GM21528 (cell line): ENCODE results near the gene LCP1.

Source experiments
- ATAC-seq: cut with Tn5 transposase; IDR thresholded peaks from one replicate; pipeline ENCODE4 v1.9.1; 2021; ENCODE audit warnings: mild to moderate bottlenecking, moderate library complexity; ENCODE audit not compliant: unreplicated experiment, low FRiP score

LCP1 gene

GRCh38 chr13:46103037-46103436 is 78.9 kb downstream of the LCP1 start:
- ATAC-seq = no peak

DNA sequence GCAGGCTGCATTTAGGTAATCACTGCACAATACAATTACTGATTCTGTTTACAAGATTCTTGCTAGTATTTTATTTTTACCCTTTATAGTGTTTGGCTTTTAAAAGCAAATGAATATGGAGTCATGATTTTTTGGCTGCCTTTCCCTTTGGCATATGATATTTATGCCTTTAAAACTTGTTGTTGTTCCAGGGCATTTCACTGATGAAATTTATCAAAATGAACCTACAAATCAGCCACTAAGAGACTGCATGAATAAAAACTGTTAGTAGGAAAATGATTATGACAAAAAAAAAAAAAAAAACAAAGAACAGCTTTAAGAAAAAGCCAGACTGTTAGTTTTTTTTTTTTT is 79.7 kb downstream of the LCP1 start:
- no peak for ATAC-seq

GRCh38 chr13:46101484-46102254 is 80.3 kb downstream of the LCP1 start:
- ATAC-seq = no peak

DNA sequence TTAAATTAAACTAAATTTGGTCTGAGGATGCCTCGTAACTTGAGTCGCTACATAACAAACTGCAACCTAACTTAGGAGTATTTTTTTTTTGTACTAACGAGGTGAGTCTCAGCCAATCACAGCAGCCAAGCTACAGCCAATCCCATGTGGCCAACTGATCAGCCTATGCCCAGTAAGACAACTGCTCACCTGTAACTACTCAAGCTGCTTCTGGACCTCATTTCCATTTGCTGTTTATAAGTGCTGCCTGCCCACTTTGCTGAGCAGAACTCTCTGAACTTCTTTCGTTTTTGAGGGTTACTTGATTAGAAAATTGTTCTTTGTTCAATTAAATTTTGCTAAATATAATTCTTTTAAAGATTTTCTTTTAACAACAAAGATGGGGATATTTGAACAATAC is 81.0 kb downstream of the LCP1 start:
- no peak for ATAC-seq

DNA sequence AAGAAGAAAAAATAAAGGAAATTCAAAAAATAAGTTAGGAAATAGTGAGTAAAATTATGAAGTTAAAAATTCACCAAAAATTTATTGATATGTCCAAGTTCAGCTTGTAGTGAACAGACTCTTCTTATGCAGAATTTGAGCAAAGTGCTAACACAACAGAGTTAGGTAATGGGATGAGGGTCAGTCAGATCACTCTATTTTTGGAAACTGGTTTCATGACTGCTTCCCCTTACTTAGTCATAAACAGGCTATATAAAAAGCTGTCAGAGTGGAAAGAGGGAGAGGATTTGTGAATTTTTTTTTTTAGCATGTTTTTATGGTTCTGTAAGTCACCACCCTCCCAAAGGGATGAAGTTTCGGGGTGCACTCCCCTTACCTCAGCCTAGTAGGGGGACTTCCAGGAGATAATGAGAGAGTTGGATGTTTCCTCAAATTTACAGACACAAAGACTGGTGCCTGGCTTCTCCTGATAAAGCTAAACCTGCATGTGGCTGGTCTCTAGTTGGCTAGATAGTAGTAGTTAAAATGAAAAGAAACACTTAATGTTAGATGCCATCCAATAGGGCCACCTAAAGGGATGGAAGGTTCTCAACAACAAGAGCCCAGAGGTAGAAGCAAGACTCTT is 81.7 kb downstream of the LCP1 start:
- ATAC-seq = no peak

DNA sequence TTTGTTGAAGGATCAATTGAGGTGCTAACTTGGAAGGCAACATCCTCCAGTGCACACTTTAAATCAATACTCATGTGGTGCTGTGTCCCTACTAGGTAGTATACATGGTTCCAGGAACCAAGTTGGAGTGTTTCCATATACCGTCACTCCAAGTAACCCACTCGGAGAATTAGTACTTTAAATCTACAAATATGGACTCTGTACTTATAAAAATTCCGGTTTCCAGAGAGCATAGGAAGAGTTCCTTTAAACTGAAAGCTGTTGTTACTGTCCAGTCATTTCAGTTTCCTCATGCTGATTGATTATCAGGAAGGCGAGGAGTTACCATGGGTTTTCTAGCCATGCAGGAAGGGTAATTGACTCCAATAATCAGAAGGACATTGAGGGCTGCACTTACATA is 84.3 kb downstream of the LCP1 start:
- ATAC-seq = no peak

- no peak for ATAC-seq
Observed at GRCh38 chr13:46097015-46097414, 85.0 kb downstream of the LCP1 start.

DNA sequence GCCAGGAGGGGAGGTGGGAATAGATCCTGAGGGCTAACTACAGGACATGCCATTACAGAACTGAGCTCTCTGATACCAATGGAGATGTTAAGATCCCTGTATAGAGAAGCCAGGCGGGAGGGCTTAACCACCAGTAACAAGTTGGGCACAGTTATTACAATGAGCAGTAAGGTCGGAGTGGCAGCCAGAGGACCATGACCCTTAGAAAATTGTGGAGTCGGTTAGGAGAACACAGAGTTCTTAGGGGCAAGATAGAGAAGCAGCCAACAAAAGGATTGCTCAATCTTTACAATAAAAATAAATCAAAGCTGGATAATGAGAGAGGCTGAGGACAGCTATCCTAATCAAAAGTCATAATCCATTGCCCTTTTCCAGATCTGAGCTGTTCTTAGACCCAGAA is 87.5 kb downstream of the LCP1 start:
- ATAC-seq = no peak

DNA sequence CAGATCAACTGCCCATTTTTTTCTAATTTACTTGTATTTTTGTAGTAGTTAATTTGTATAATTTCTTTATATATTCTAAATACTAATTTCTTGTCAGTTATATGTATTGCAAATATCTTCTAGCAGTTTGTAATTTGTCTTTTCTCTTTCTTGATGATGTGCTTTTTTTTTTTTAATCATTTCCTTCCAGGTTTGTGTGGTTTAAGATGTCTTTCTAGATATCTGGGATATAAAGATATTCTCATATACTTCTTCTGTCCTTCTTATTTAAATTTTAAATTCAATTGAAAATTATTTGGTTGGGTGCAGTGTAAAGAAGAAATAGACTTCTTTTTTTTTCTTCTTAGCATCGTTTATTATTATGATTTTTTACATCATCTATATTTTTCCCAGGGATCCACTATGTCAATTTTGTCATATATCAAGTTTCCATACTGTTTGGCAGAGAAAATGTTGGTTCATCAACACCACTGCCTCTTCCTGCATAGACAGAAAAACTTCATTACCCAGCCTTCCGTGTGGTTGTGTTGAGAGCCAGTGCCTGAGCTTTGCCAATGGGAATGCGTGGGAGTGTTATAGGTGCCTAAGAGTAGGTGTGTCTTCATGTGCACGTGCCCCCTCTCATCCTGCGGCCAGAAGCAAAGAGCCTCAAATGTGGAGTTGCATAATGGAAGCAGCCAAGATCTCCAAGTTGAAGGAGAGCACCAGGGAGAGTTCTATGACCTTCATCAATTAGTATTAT is 93.0 kb downstream of the LCP1 start:
- no peak for ATAC-seq

DNA sequence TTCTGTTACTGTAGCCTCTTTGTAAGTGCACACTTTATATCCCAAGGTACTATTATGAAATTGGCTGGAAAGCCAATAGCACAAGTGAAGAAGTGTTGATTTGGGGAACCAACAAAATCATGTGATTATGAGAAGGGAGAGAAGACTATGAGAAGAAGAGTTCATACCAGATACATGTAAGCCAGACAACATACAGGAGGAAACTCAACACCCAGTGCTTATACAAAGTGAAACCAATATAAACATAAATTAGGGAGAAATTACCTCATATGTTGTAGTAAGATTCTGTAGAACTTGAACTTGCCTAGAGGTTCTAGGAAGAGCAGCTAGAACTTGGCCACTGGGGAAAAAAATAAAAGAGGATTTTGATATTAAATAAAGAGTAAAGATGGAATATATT is 94.5 kb downstream of the LCP1 start:
- ATAC-seq = no peak

DNA sequence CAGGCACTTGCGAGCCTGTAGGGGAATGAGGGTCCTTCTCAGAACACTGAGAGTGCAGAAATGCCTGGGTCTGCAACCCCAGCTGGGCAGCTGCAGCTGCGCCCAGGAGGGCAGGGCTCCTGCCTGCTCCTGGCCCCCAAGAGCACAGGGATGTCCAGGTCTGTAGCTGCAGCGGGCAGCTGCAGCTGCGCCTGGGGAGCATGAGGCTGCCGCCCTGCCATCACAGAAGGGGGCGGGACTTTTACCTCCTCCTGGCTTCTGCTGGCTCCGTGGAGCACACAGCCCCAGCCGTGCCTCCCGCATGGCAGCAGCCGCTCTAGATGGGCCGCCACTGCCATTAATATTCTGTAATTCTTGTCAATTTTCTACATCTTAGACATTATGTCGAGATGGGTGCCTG is 95.0 kb downstream of the LCP1 start:
- no peak for ATAC-seq

DNA sequence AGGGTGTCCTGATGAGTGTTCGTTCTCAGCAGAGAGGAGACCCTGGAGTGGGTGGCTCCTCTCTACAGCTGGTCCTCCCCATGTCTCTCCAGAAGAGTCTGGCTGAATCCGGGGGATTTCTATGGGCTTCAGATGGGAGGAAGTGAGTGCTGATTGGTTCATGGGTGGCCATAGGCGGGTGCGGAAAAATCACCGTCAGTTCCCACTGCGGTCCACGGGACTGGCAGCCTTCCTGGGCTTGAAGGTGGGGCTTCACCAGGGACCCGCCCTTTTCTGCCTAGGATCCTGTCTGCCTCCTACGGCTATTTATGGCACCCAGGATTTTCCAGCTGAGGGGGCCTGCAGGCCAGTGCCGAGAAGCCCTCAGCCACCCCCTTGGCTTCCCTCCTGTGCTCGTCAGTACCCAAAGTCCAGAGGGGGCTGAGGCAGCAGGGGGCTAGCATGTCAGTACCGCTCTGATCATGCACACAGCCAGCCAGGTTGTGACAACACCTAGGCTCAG is 95.5 kb downstream of the LCP1 start:
- ATAC-seq = no peak

DNA sequence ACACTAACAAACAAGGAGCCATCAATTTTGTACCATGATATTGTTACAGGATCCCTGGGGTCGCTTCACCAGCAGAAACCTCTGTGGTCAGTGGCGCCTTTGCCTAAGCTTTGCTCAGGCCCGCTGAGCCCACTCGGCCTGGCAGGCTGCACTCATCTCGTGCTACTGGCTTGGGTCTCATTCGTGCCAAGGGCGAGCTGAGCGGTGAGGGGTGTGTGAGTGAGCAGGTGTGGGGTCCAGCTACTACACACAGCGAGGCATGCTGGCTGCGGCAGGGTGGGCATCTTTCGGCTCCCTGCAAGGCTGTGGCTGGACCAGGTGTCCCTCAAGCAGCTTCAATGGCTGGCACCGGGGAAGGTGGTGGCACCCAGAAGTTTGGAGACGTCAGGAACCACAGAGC is 96.2 kb downstream of the LCP1 start:
- no peak for ATAC-seq

DNA sequence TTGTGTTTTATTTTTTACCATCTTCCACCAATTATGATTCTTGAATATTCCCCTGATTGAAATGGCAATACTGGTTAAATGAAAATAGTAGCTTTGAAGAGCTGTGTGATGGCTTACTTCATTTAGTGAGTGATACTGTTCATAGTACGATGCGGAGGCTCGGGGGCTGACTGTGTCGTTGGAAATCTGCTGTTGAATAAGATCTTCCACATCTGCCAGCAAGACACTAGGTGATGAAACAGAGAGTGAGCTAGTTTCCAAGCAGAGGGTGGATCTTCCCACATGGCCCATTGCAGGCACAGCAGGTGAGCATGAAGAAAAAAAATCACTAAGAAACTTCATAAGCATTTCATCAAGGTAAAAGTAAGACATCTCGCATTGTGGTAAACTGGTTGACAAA is 99.7 kb downstream of the LCP1 start:
- no peak for ATAC-seq

GRCh38 chr13:46079770-46080169 is 102.2 kb downstream of the LCP1 start:
- no peak for ATAC-seq

DNA sequence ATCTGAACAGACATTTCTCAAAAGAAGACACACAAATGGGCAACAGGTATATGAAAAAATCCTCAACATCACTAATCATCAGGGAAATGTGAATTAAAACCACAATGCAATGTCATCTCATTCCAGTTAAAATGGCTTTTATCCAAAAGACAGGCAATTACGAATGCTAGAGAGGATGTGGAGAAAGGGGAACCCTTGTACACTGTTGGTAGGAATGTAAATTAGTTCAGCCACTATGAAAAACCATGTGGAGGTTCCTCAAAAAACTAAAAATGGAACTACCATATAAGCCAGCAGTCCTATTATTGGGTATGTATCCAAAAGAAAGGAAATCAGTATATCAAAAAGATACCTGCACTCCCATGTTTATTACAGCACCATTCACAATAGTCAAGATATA is 104.7 kb downstream of the LCP1 start:
- ATAC-seq = no peak

- ATAC-seq = no peak
Observed at GRCh38 chr13:46076827-46077226, 105.2 kb downstream of the LCP1 start.
